Daoy (cell line): ENCODE measurements around the gene PTK6. TPM values are rescaled to one million over a fixed set of nuclear protein-coding genes. Genes with fewer than 3 reads are reported as not detected.

Source experiments
- DNase-seq: peaks from one replicate; pipeline ENCODE4 v3.0.0-alpha.2; 2015; ENCODE audit warnings: low read depth
- total RNA-seq: library from RNA; depleted of rRNA; stranded (reverse); fragments of >200 nt; shearing (Covaris generic); gene quantifications from 2 replicates; pipeline ENCODE4 v1.2.3, GENCODE V29; 2014; rRNA removed

PTK6 gene
- total RNA-seq, 1 experiment from 2014 or later = not detected

- DNase-seq = no peak
Measured at GRCh38 chr20:63478346-63479302, 58.6 kb downstream of the PTK6 start.

Other genes starting within 250 kb of the PTK6 start
- gene COL20A1, start 244.2 kb downstream of the PTK6 start, total RNA-seq = 0.97 and 1.3 TPM in 2 replicates
- gene CHRNA4, start 176.0 kb downstream of the PTK6 start, total RNA-seq = not detected in 2 replicates
- gene KCNQ2, start 64.7 kb downstream of the PTK6 start, total RNA-seq = 0.17 TPM in 1 of 2 replicates, not detected in the other
- 3.9 and 6.4 TPM in 2 replicates for gene EEF1A2, start 38.3 kb downstream of the PTK6 start, total RNA-seq
- 30.6 and 39.0 TPM in 2 replicates for gene PPDPF, start 16.6 kb downstream of the PTK6 start, total RNA-seq
- gene SRMS, start 10.4 kb upstream of the PTK6 start, total RNA-seq = not detected in 2 replicates
- not detected in 2 replicates for gene FNDC11, start 16.8 kb upstream of the PTK6 start, total RNA-seq
- 19.2 and 19.3 TPM in 2 replicates for gene HELZ2, start 36.9 kb upstream of the PTK6 start, total RNA-seq
- gene GMEB2, start 89.7 kb upstream of the PTK6 start, total RNA-seq = 6.2 and 7.6 TPM in 2 replicates
- gene STMN3, start 116.0 kb upstream of the PTK6 start, total RNA-seq = 18.5 and 23.3 TPM in 2 replicates
- 11.4 and 26.0 TPM in 2 replicates for gene RTEL1, start 120.9 kb upstream of the PTK6 start, total RNA-seq
- gene TNFRSF6B, start 159.3 kb upstream of the PTK6 start, total RNA-seq = 12.6 and 14.7 TPM in 2 replicates
- gene ARFRP1, start 170.6 kb upstream of the PTK6 start, total RNA-seq = 25.1 and 28.2 TPM in 2 replicates
- gene ZGPAT, start 170.7 kb upstream of the PTK6 start, total RNA-seq = 18.7 and 29.2 TPM in 2 replicates
- gene LIME1, start 199.3 kb upstream of the PTK6 start, total RNA-seq = 2.4 and 3.6 TPM in 2 replicates
- 6.6 and 14.6 TPM in 2 replicates for gene SLC2A4RG, start 202.4 kb upstream of the PTK6 start, total RNA-seq